HepG2 (cell line): ENCODE results near the gene CRIP1. TPM values are rescaled to one million over a fixed set of nuclear protein-coding genes. Genes with fewer than 3 reads are reported as not detected.
A peak's percentile ranks its signal among the peaks of the same experiment; 100 is the strongest.

ENCODE experiments used
- AHR ChIP-seq: IDR thresholded peaks from 2 replicates; pipeline ENCODE4 v1.6.1; 2018; ENCODE audit warnings: missing genetic modification reagents, missing compliant biosample characterization
- BCL6 ChIP-seq: IDR thresholded peaks from 2 replicates; pipeline ENCODE4 v1.6.1; 2016; ENCODE audit warnings: missing genetic modification reagents, missing compliant biosample characterization
- MAFF ChIP-seq: IDR thresholded peaks from 2 replicates; pipeline ENCODE4 v1.6.1; 2011; ENCODE audit warnings: low read depth, low read length, improper control_type of control experiment
- MXI1 ChIP-seq: IDR thresholded peaks from 3 replicates; pipeline ENCODE4 v1.6.1; 2012; ENCODE audit warnings: low read depth, low read length, inconsistent platforms, borderline replicate concordance
- NFATC3 ChIP-seq: sonication (generic); formaldehyde crosslinking; IDR thresholded peaks from 2 replicates; pipeline ENCODE4 v1.5.1; 2020; ENCODE audit warnings: mild to moderate bottlenecking, missing genetic modification reagents
- PAX8 ChIP-seq: sonication (generic); formaldehyde crosslinking; IDR thresholded peaks from 2 replicates; pipeline ENCODE4 v1.8.0; 2022; ENCODE audit warnings: mild to moderate bottlenecking, missing genetic modification reagents, borderline replicate concordance
- PRDM15 ChIP-seq: sonication (generic); formaldehyde crosslinking; IDR thresholded peaks from 2 replicates; pipeline ENCODE4 v1.4.0; 2020; ENCODE audit warnings: missing genetic modification reagents
- SKI ChIP-seq: fragments of 450-650 bp; IDR thresholded peaks from one replicate; pipeline ENCODE4 v1.6.1; 2018; ENCODE audit warnings: mild to moderate bottlenecking; ENCODE audit not compliant: partially characterized antibody
- SP4 ChIP-seq: sonication (generic); formaldehyde crosslinking; IDR thresholded peaks from 2 replicates; pipeline ENCODE4 v1.8.1; 2023; ENCODE audit warnings: mild to moderate bottlenecking, missing genetic modification reagents
- ZBTB40 ChIP-seq, 2 experiments: fragments of 450-650 bp in 1 of 2; sonication (generic) in 1 of 2; formaldehyde crosslinking in 1 of 2; IDR thresholded peaks; 2 replicates each; pipeline versions ENCODE4 v1.6.1 to v1.8.0; 2016 to 2022; ENCODE audit warnings: antibody characterized with exemption in 1 of 2, mild to moderate bottlenecking in 1 of 2, missing genetic modification reagents in 1 of 2
- ZFP1 ChIP-seq: IDR thresholded peaks from 2 replicates; pipeline ENCODE4 v1.6.1; 2016
- ZNF333 ChIP-seq: sonication (generic); formaldehyde crosslinking; IDR thresholded peaks from 2 replicates; pipeline ENCODE4 v1.4.0; 2020; ENCODE audit warnings: mild to moderate bottlenecking, missing genetic modification reagents, borderline replicate concordance
- ZNF556 ChIP-seq: sonication (generic); formaldehyde crosslinking; IDR thresholded peaks from 2 replicates; pipeline ENCODE4 v1.4.0; 2020; ENCODE audit warnings: mild to moderate bottlenecking, missing genetic modification reagents, borderline replicate concordance
- ZNF747 ChIP-seq: sonication (generic); formaldehyde crosslinking; IDR thresholded peaks from 2 replicates; pipeline ENCODE4 v1.8.1; 2023; ENCODE audit warnings: missing genetic modification reagents, mild to moderate bottlenecking, borderline replicate concordance
- polyA plus RNA-seq, 8 experiments: library from polyadenylated mRNA; depleted of rRNA in 3 of 8; stranded (reverse) in 7 of 8; unstranded in 1 of 8; fragments of >200 nt; fragmentation: Illumina TruSeq in 4 of 8; extraction: Trizol in 4 of 8; gene quantifications; 2 replicates each; pipeline versions ENCODE4 v1.2.1 to v1.2.3, GENCODE V29; 2011 to 2016; ENCODE audit warnings: low read depth in 4 of 8, missing spikeins in 1 of 8, mixed read lengths in 1 of 8; ENCODE audit not compliant: insufficient read depth in 1 of 8
- total RNA-seq, 5 experiments: library from RNA; depleted of rRNA; stranded (reverse); fragments of >200 nt; fragmentation: Illumina TruSeq; extraction: Trizol; gene quantifications; 2 replicates each; pipeline ENCODE4 v1.2.3, GENCODE V29; 2016; ENCODE audit warnings: low read depth in 1 of 5
- TF ChIP-seq, protein P1 (sequence below): sonication (generic); formaldehyde crosslinking; IDR thresholded peaks from 2 replicates; pipeline ENCODE4 v1.8.0; 2022; ENCODE audit warnings: mild to moderate bottlenecking, missing genetic modification reagents, borderline replicate concordance

CRIP1 gene
- total and polyA plus RNA-seq, 2 of the 13 experiments (the other 11 are each of a cell fraction or from before 2014, with no cell fraction given): 53.9 to 59.5 TPM

DNA sequence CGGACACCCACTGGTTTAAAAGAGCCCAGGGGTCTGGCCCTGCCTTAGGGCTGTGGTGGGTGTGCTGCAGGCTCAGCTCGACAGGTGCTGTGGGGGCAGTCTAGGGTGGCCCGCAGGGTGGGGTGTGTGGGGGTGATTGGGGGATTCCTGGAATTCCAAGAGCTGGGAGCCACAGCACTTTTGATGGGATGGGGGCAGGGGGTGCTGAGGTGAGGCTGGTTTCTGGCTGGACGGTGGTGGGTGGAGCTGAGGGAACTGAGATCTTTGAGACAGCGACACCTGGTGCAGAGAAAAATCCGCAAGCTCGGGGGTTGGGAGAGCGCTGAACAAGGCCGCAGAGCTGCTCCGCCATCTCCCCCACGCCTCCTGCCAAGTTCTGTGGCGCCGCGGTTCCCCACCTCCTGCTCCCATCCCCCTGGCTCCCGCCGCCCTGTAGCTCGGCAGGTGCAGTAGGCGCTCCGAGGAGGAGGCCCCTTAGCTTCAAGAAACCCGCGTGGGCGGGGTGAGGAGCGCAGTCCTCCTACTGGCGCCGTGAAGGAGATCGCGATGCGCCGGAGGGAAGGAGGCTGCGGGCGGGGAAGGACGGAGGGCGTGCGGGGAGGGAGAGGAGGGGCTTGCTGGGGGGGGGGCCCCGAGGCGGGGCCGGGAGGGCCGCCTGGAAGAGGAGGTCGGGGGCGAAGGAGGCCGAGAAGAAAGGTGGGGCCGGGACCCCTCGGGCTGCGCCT, 3.0 kb downstream of the CRIP1 start (continued):
- TF ChIP-seq, protein P1, sequence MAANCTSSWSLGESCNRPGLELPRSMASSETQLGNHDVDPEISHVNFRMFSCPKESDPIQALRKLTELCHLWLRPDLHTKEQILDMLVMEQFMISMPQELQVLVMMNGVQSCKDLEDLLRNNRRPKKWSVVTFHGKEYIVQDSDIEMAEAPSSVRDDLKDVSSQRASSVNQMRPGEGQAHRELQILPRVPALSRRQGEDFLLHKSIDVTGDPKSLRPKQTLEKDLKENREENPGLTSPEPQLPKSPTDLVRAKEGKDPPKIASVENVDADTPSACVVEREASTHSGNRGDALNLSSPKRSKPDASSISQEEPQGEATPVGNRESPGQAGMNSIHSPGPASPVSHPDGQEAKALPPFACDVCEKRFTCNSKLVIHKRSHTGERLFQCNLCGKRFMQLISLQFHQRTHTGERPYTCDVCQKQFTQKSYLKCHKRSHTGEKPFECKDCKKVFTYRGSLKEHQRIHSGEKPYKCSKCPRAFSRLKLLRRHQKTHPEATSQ (CRISPR knock-in tag): no peak
- TF ChIP-seq NFATC3 (no peak), ZNF333 (CRISPR knock-in tag) (peak; percentile 50; the same call in 1 of the 2 replicates), MAFF (no peak), ZBTB40 (IDR thresholded peaks at IDR 0.05) (no peak), ZBTB40 (CRISPR knock-in tag; IDR thresholded peaks at IDR 0.05) (no peak), ZNF556 (CRISPR knock-in tag) (no peak), SP4 (no peak), PAX8 (no peak), ZNF747 (CRISPR knock-in tag) (0 out of 2 replicates have a peak, but pooled peaks have one; percentile 1), PRDM15 (CRISPR knock-in tag) (no peak), BCL6 (CRISPR knock-in tag) (no peak), MXI1 (peak; percentile 44; the same call in 1 of the 3 replicates), SKI (no peak), ZFP1 (CRISPR knock-in tag) (no peak), AHR (CRISPR knock-in tag) (0 out of 2 replicates have a peak, but pooled peaks have one; percentile 30)
